Measurements from ENCODE around the gene LRRC7. TPM values are rescaled to one million over a fixed set of nuclear protein-coding genes. Genes with fewer than 3 reads are reported as not detected.
A peak's percentile ranks its signal among the peaks of the same experiment; 100 is the strongest.

LRRC7 gene
- total and polyA plus RNA-seq, 2 donors (not counting 1 experiment from before 2014, with no cell fraction given): 0.03 TPM; not detected in 1

- no peak for TF ChIP-seq CTCF (conservative IDR thresholded peaks at IDR 0.05 in 1 of 2, IDR thresholded peaks at IDR 0.05 in 1 of 2; ENCODE audit: low read depth in 1 of 2, low read length in 2 of 2)
- no peak for TF ChIP-seq EZH2 (IDR thresholded peaks at IDR 0.05; ENCODE audit: low read length, missing control alignments)
- no peak overlapping the region for H3K27ac ChIP-seq (ENCODE audit: insufficient read depth, low read length)
- no peak overlapping the region for H3K4me2 ChIP-seq (ENCODE audit: extremely low read depth, insufficient read depth, low read length)
- no peaks in the 10 kb centered on the region for H3K9me3 ChIP-seq (ENCODE audit: control insufficient read depth, insufficient read depth, low read depth, low read length)
- no peak overlapping the region for H3K4me3 ChIP-seq (replicated peaks in 1 of 4; ENCODE audit: control extremely low read depth in 1 of 4, insufficient read depth in 1 of 4, low read depth in 3 of 4, low read length in 4 of 4)
- H3K4me1 ChIP-seq (ENCODE audit: control insufficient read depth, extremely low read depth, insufficient read depth, low read length): no peaks in the 10 kb centered on the region
- no peak for DNase-seq (ENCODE audit: low read depth in 2 of 2)
- H3K27me3 ChIP-seq (ENCODE audit: control insufficient read depth, insufficient read depth, low read length): no peaks in the 10 kb centered on the region
- no peaks in the 10 kb centered on the region for H3K79me2 ChIP-seq (ENCODE audit: control insufficient read depth, insufficient read depth, low read length)
- no peak overlapping the region for H3K9ac ChIP-seq (ENCODE audit: insufficient read depth, low read length)
- no peaks in the 10 kb centered on the region for H4K20me1 ChIP-seq (ENCODE audit: control insufficient read depth, extremely low read depth, insufficient read depth, low read length)
- no peak overlapping the region for H2AFZ ChIP-seq (ENCODE audit: low read length)
- H3K36me3 ChIP-seq (ENCODE audit: control insufficient read depth, insufficient read depth, low read length): no peaks in the 10 kb centered on the region
Observed at GRCh38 chr1:69967245-69967766, 399.6 kb downstream of the LRRC7 start.

DNA sequence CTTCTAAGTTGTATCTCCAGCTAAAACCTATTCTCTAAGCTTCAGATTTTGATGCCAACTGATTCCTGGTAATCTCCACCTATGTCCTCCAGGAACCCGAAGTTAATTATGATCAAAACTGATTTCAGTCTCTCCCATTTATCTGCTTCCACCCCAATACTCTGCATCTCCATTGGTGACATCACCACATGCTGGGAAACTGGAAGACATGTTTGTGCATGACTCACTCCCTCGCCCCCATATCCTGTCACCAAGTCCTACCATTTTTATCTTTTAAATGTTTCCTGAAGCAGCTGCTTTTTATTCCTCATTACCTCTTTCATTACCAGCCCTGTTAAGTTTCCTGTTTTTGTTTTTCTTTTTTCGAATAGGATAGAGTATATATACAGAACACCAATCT, 409.2 kb downstream of the LRRC7 start:
- Histone ChIP-seq H3K79me2 (ENCODE audit: control insufficient read depth, insufficient read depth, low read length) (no peaks in the 10 kb centered on the region), H3K27me3 (ENCODE audit: control insufficient read depth, insufficient read depth, low read length) (no peaks in the 10 kb centered on the region), H3K4me2 (ENCODE audit: extremely low read depth, insufficient read depth, low read length) (no peak overlapping the region), H3K9me3 (ENCODE audit: control insufficient read depth, insufficient read depth, low read depth, low read length) (no peaks in the 10 kb centered on the region), H4K20me1 (ENCODE audit: control insufficient read depth, extremely low read depth, insufficient read depth, low read length) (no peaks in the 10 kb centered on the region), H2AFZ (ENCODE audit: low read length) (no peak overlapping the region), H3K9ac (ENCODE audit: insufficient read depth, low read length) (no peak overlapping the region), H3K36me3 (ENCODE audit: control insufficient read depth, insufficient read depth, low read length) (no peaks in the 10 kb centered on the region), H3K27ac (ENCODE audit: insufficient read depth, low read length) (no peak overlapping the region), H3K4me3 (replicated peaks in 1 of 4; ENCODE audit: control extremely low read depth in 1 of 4, insufficient read depth in 1 of 4, low read depth in 3 of 4, low read length in 4 of 4) (no peak overlapping the region), H3K4me1 (ENCODE audit: control insufficient read depth, extremely low read depth, insufficient read depth, low read length) (no peaks in the 10 kb centered on the region)
- DNase-seq (ENCODE audit: low read depth in 2 of 2): peak; percentile 20 to 63
- no peak for TF ChIP-seq EZH2 (IDR thresholded peaks at IDR 0.05; ENCODE audit: low read length, missing control alignments)
- TF ChIP-seq CTCF (conservative IDR thresholded peaks at IDR 0.05 in 1 of 2, IDR thresholded peaks at IDR 0.05 in 1 of 2; ENCODE audit: low read depth in 1 of 2, low read length in 2 of 2): no peak

GRCh38 chr1:69982992-69983391, 415.3 kb downstream of the LRRC7 start:
- TF ChIP-seq CTCF (conservative IDR thresholded peaks at IDR 0.05 in 1 of 2, IDR thresholded peaks at IDR 0.05 in 1 of 2; ENCODE audit: low read depth in 1 of 2, low read length in 2 of 2): no peak
- no peak for TF ChIP-seq EZH2 (IDR thresholded peaks at IDR 0.05; ENCODE audit: low read length, missing control alignments)
- Histone ChIP-seq H3K4me1 (ENCODE audit: control insufficient read depth, extremely low read depth, insufficient read depth, low read length) (no peaks in the 10 kb centered on the region), H3K9ac (ENCODE audit: insufficient read depth, low read length) (no peak overlapping the region), H2AFZ (ENCODE audit: low read length) (no peak overlapping the region), H3K4me2 (ENCODE audit: extremely low read depth, insufficient read depth, low read length) (no peak overlapping the region), H3K4me3 (replicated peaks in 1 of 4; ENCODE audit: control extremely low read depth in 1 of 4, insufficient read depth in 1 of 4, low read depth in 3 of 4, low read length in 4 of 4) (no peak overlapping the region), H3K27me3 (ENCODE audit: control insufficient read depth, insufficient read depth, low read length) (no peaks in the 10 kb centered on the region), H4K20me1 (ENCODE audit: control insufficient read depth, extremely low read depth, insufficient read depth, low read length) (no peaks in the 10 kb centered on the region), H3K9me3 (ENCODE audit: control insufficient read depth, insufficient read depth, low read depth, low read length) (no peaks in the 10 kb centered on the region), H3K36me3 (ENCODE audit: control insufficient read depth, insufficient read depth, low read length) (no peaks in the 10 kb centered on the region), H3K79me2 (ENCODE audit: control insufficient read depth, insufficient read depth, low read length) (no peaks in the 10 kb centered on the region), H3K27ac (ENCODE audit: insufficient read depth, low read length) (no peak overlapping the region)
- peak; percentile 33 to 64 for DNase-seq (ENCODE audit: low read depth in 2 of 2)

Data from fibroblast of lung (primary cell).